ENCODE data around the gene SLC7A5.

SLC7A5 gene

DNA sequence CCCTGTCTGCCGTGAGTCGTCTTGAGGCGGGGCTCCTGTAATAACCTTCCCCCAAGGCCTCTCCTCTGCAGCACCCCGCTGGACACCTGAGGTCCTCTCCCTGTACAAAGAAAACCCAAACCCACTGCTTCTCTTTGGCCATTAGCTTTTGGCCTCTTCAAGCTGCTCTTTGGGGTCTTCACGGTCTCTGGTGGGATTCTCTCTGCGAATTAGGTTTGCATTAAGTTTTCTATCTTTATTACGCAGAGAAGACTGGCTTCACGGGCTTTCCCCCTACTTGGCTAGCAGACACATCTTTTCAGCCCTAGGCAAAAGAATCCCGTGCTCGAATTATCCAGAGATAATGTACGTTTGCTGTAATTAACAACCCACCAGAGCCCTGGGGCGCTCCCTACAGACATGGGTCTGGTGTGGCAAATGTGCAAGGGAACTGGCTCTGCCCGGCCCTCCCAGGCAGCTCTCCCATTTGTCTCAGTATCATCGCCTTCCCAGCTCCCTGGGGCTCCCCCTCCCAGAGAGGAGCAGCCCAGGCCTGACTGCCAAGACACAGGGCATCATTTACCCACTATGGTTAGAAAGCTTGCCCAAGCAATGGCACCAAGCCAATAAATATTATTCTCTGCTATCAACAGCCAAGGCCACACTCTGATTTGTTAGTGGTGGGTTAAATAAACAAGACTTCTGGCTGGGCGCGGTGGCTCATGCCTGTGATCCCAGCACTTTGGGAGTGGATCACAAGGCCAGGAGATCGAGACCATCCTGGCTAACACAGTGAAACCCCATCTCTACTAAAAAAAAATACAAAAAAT is 78.8 kb downstream of the SLC7A5 start:
- no peaks in the 10 kb centered on the region for H3K9me3 ChIP-seq (ENCODE audit: control insufficient read depth, insufficient read depth, low read depth, low read length)
- POLR2A ChIA-PET: interaction anchor here (0.9 kb wide), 1 partner anchor 9 kb away, joined by 3 read pairs; no protein-coding TSS in a partner anchor
- no peaks in the 10 kb centered on the region for H3K4me1 ChIP-seq (ENCODE audit: control insufficient read depth, insufficient read depth, low read length)
- H3K4me3 ChIP-seq (ENCODE audit: low read depth, low read length): no peak overlapping the region
- CTCF ChIA-PET: interaction anchor here (0.6 to 7.0 kb wide), 4 partner anchors 10 to 100 kb away, joined by 3 to 52 read pairs (median 8); no protein-coding TSS in a partner anchor
- H3K27ac ChIP-seq (ENCODE audit: extremely low read depth, low read depth, low read length): no peak overlapping the region
- no peaks in the 10 kb centered on the region for H3K36me3 ChIP-seq (ENCODE audit: control insufficient read depth in 2 of 2, insufficient read depth in 1 of 2, low read length in 2 of 2)
- TF ChIP-seq HOXC10 (CRISPR knock-in tag; IDR thresholded peaks at IDR 0.05): no peak
- TF ChIP-seq, protein P1, sequence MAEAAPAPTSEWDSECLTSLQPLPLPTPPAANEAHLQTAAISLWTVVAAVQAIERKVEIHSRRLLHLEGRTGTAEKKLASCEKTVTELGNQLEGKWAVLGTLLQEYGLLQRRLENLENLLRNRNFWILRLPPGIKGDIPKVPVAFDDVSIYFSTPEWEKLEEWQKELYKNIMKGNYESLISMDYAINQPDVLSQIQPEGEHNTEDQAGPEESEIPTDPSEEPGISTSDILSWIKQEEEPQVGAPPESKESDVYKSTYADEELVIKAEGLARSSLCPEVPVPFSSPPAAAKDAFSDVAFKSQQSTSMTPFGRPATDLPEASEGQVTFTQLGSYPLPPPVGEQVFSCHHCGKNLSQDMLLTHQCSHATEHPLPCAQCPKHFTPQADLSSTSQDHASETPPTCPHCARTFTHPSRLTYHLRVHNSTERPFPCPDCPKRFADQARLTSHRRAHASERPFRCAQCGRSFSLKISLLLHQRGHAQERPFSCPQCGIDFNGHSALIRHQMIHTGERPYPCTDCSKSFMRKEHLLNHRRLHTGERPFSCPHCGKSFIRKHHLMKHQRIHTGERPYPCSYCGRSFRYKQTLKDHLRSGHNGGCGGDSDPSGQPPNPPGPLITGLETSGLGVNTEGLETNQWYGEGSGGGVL (tag by site-specific recombination; IDR thresholded peaks at IDR 0.05): no peak
- peak; percentile 66 for TF ChIP-seq ZIC2 (tag by site-specific recombination; IDR thresholded peaks at IDR 0.05)
- no peak for TF ChIP-seq ZNF785 (tag by site-specific recombination; IDR thresholded peaks at IDR 0.05)
- TF ChIP-seq, protein P2, sequence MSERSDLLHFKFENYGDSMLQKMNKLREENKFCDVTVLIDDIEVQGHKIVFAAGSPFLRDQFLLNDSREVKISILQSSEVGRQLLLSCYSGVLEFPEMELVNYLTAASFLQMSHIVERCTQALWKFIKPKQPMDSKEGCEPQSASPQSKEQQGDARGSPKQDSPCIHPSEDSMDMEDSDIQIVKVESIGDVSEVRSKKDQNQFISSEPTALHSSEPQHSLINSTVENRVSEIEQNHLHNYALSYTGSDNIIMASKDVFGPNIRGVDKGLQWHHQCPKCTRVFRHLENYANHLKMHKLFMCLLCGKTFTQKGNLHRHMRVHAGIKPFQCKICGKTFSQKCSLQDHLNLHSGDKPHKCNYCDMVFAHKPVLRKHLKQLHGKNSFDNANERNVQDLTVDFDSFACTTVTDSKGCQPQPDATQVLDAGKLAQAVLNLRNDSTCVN (tag by site-specific recombination; optimal IDR thresholded peaks at IDR 0.05): no peak
- TF ChIP-seq GLIS1 (tag by site-specific recombination; IDR thresholded peaks at IDR 0.05): 0 out of 2 replicates have a peak, but pooled peaks have one; percentile 18
- TF ChIP-seq, protein P3, sequence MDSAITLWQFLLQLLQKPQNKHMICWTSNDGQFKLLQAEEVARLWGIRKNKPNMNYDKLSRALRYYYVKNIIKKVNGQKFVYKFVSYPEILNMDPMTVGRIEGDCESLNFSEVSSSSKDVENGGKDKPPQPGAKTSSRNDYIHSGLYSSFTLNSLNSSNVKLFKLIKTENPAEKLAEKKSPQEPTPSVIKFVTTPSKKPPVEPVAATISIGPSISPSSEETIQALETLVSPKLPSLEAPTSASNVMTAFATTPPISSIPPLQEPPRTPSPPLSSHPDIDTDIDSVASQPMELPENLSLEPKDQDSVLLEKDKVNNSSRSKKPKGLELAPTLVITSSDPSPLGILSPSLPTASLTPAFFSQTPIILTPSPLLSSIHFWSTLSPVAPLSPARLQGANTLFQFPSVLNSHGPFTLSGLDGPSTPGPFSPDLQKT (IDR thresholded peaks at IDR 0.05; ENCODE audit: borderline replicate concordance, low read depth, low read length): no peak
- no peak for TF ChIP-seq ZNF24 (tag by site-specific recombination; IDR thresholded peaks at IDR 0.05)
- TF ChIP-seq KLF7 (tag by site-specific recombination; IDR thresholded peaks at IDR 0.05; ENCODE audit: borderline replicate concordance): no peak
- TF ChIP-seq, protein P4, sequence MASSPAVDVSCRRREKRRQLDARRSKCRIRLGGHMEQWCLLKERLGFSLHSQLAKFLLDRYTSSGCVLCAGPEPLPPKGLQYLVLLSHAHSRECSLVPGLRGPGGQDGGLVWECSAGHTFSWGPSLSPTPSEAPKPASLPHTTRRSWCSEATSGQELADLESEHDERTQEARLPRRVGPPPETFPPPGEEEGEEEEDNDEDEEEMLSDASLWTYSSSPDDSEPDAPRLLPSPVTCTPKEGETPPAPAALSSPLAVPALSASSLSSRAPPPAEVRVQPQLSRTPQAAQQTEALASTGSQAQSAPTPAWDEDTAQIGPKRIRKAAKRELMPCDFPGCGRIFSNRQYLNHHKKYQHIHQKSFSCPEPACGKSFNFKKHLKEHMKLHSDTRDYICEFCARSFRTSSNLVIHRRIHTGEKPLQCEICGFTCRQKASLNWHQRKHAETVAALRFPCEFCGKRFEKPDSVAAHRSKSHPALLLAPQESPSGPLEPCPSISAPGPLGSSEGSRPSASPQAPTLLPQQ (tag by site-specific recombination; IDR thresholded peaks at IDR 0.05): 0 out of 2 replicates have a peak, but pooled peaks have one; percentile 21
- no peak for TF ChIP-seq ZBTB7A (tag by site-specific recombination; IDR thresholded peaks at IDR 0.05; ENCODE audit: low read depth)
- TF ChIP-seq EGR2 (tag by site-specific recombination; IDR thresholded peaks at IDR 0.05; ENCODE audit: low read depth): no peak
- no peak for TF ChIP-seq ZNF138 (tag by site-specific recombination; IDR thresholded peaks at IDR 0.05; ENCODE audit: borderline replicate concordance)
- TF ChIP-seq ZFP69B (tag by site-specific recombination; IDR thresholded peaks at IDR 0.05): no peak
- no peak for TF ChIP-seq ZNF843 (tag by site-specific recombination; IDR thresholded peaks at IDR 0.05)
- TF ChIP-seq, protein P5, sequence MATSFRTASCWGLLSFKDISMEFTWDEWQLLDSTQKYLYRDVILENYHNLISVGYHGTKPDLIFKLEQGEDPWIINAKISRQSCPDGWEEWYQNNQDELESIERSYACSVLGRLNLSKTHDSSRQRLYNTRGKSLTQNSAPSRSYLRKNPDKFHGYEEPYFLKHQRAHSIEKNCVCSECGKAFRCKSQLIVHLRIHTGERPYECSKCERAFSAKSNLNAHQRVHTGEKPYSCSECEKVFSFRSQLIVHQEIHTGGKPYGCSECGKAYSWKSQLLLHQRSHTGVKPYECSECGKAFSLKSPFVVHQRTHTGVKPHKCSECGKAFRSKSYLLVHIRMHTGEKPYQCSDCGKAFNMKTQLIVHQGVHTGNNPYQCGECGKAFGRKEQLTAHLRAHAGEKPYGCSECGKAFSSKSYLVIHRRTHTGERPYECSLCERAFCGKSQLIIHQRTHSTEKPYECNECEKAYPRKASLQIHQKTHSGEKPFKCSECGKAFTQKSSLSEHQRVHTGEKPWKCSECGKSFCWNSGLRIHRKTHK (tag by site-specific recombination; IDR thresholded peaks at IDR 0.05): no peak
- TF ChIP-seq, protein P6, sequence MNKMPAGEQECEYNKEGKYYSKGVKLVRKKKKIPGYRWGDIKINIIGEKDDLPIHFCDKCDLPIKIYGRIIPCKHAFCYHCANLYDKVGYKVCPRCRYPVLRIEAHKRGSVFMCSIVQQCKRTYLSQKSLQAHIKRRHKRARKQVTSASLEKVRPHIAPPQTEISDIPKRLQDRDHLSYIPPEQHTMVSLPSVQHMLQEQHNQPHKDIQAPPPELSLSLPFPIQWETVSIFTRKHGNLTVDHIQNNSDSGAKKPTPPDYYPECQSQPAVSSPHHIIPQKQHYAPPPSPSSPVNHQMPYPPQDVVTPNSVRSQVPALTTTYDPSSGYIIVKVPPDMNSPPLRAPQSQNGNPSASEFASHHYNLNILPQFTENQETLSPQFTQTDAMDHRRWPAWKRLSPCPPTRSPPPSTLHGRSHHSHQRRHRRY (tag by site-specific recombination; IDR thresholded peaks at IDR 0.05): no peak
